Muscle of back (tissue), 13 donors: ENCODE results near the gene SEPTIN5. TPM values are rescaled to one million over a fixed set of nuclear protein-coding genes. Genes with fewer than 3 reads are reported as not detected.
"Not testable (repeated sequence)": the region's sequence is repeated elsewhere in the genome, so short reads cannot be mapped to it uniquely, and the experiment has no call there.

ENCODE experiments used
- DNase-seq, 3 donors: peaks; one replicate each; pipeline versions ENCODE4 v3.0.0 to v3.0.0-alpha.2; 2013
- long read RNA-seq, 9 donors: transcript quantifications; one replicate each; lab custom pipeline, GENCODE V29; 2026
- polyA plus RNA-seq, 10 donors: library from polyadenylated mRNA; unstranded; fragments of 120-200 nt; gene quantifications; one replicate each; pipeline ENCODE4 v1.2.1, GENCODE V29; 2013; ENCODE audit not compliant: insufficient read length in 10 of 10

Gene SEPTIN5
- polyA plus RNA-seq: 100 to 1,000 TPM in 8 of 10 donors, 10 to 100 TPM in 2; 83.2 to 122 (median 105) TPM
- long read RNA-seq, donor 1, transcript SEPT5-201 (11 exons, 1,588 nt): major isoform, 31 of 38 reads
- long read RNA-seq, donor 1, partial matches to known transcripts: 0 of 38 reads
- long read RNA-seq, donor 1, other reads (novel, unspliced or antisense): 6 of 38 reads
- long read RNA-seq, donor 2, transcript SEPT5-201 (11 exons, 1,588 nt): major isoform, 9 of 9 reads
- long read RNA-seq, donor 2, partial matches to known transcripts: 0 of 9 reads
- long read RNA-seq, donor 2, other reads (novel, unspliced or antisense): 0 of 9 reads
- long read RNA-seq, donor 3: 0 reads
- long read RNA-seq, donor 4, transcript SEPT5-201 (11 exons, 1,588 nt): major isoform, 10 of 10 reads
- long read RNA-seq, donor 4, partial matches to known transcripts: 0 of 10 reads
- long read RNA-seq, donor 4, other reads (novel, unspliced or antisense): 0 of 10 reads
- long read RNA-seq, donor 5, transcript SEPT5-201 (11 exons, 1,588 nt): major isoform, 17 of 55 reads
- long read RNA-seq, donor 5, partial matches to known transcripts: 38 of 55 reads
- long read RNA-seq, donor 5, other reads (novel, unspliced or antisense): 0 of 55 reads
- long read RNA-seq, donor 6, transcript SEPT5-201 (11 exons, 1,588 nt): major isoform, 17 of 25 reads
- long read RNA-seq, donor 6, partial matches to known transcripts: 0 of 25 reads
- long read RNA-seq, donor 6, other reads (novel, unspliced or antisense): 8 of 25 reads
- long read RNA-seq, donor 7, transcript SEPT5-201 (11 exons, 1,588 nt): major isoform, 6 of 12 reads
- long read RNA-seq, donor 7, partial matches to known transcripts: 5 of 12 reads
- long read RNA-seq, donor 7, other reads (novel, unspliced or antisense): 0 of 12 reads
- long read RNA-seq, donor 8, transcript SEPT5-201 (11 exons, 1,588 nt): major isoform, 6 of 11 reads
- long read RNA-seq, donor 8, partial matches to known transcripts: 5 of 11 reads
- long read RNA-seq, donor 8, other reads (novel, unspliced or antisense): 0 of 11 reads
- long read RNA-seq, donor 9, partial matches to known transcripts: 5 of 7 reads
- long read RNA-seq, donor 9, other reads (novel, unspliced or antisense): 0 of 7 reads

DNA sequence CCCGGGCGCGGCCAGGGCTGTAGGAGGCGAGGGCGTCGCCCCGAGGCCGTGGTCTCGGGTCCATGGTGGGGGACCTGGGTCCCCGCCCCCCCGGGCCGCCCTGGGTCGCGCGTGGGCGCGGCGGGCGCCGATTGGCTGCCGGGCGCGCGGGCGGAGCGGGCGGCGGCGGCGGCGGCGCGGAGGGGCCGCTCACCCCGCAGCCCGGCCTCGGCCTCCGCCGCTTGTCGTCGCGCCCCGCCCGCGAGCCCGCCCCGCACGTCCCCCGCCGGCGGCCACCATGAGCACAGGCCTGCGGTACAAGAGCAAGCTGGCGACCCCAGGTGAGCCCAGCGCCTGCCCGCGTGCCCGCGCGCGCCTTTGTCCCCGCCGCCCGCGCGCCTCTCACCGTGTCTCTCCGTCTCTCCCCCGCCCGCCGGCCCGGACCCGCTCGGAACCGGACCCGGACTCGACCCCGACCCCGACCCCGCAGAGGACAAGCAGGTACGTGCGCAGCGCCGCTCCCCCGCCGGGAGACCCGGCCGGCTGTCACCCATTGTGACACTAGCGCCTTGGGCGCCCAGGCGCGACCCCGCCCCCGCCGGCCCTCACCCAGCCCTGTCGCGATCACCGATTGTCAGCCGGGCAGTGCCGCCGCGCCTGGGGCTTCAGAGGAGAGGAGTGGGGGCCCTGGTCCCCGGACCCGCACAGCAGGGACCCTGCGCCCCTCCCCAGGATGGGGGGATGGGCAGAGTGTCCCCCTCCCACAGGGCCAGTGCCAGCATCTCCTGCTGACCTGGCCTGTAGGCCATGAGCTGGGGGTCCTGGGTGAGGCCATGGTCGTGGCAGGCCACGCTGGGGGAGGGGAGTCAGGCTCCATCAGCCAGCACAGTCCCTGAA, at the start of gene SEPTIN5:
Gene SEPTIN5 (plus strand): TSS at position 192 of the 876 bp plus-strand sequence. CDS start 86 bp downstream, at position 278.
- DNase-seq: no peak

DNA sequence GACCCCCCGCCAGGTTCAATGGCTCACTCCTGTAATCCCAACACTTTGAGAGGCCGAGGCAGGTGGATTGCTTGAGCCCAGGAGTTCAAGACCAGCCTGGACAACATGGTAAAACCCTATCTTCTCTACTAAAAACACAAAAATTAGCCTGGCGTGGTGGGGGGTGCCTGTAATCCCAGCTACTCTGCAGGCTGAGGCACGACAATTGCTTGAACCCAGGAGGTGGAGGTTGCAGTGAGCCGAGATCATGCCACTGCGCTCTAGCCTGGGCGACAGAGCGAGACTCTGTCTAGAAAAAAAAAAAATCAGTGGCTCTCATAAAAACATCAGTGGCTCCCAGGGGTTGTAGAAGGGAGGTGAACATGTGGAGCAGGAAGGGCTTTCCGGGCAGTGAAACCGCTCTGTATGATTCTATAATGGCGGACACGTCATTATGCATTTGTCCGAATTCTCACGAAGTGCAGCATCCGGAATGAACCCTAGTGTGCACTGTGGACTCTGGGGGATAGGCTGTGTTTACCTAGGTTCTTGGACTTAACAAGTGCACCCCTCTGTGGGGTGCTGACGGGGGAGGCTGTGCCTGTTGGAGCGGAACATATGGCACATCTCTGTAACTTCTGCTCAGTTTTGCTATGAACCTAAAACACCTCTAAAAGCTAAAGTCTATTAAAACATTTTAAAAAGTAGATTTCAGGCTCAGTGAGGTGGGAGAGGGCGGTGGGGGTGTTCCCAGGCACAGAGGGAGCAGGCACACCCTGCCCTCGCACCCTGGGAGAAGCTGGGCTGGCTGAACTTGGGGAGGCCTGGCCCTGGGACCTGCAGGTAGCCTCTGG, 49.1 kb upstream of the SEPTIN5 start:
- DNase-seq: no peak

DNA sequence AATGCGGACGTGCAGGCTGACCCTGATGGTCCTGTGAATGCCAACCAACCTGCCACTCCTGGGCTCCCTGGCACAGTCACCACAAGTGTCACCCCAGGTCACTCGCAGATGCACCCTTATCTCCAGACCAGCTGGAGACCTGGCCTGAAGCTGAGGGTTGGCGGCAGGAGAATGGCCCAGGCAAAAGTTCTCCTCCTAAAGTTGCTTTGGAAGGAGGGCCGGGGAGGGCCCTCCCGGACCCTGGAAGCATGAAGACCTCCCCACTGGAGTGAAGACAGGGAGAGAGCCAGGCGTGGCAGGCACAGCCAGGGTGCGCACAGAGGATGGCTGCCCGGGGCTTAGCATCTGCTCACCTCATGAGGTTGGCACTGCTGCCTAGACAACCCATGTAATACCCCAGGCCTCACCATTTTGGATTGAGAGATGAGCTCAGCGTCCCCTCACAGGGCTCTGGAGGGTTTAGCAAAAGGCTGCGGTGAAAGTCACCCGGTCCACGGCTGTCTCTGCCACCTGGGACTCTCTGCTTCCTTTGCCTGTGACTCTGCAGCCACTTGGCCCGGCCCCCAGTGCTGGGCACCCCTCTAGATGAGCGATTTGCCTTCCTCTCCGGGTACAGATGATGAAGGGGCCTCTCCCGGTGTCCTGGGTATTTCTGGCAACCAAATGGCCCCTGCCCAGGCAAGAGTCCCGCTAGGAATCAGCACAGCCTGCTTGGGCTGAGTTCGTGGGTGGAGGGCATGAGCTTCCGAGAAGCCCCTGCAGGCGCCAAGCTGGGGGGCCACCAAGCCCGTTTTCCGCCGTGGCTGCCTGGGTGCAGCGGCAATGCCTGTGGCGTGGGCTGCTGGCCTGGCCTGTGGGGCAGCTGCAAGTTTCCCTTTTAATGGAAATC, 48.3 kb upstream of the SEPTIN5 start:
- DNase-seq: peak in 1 of 3 donors; percentile 30

DNA sequence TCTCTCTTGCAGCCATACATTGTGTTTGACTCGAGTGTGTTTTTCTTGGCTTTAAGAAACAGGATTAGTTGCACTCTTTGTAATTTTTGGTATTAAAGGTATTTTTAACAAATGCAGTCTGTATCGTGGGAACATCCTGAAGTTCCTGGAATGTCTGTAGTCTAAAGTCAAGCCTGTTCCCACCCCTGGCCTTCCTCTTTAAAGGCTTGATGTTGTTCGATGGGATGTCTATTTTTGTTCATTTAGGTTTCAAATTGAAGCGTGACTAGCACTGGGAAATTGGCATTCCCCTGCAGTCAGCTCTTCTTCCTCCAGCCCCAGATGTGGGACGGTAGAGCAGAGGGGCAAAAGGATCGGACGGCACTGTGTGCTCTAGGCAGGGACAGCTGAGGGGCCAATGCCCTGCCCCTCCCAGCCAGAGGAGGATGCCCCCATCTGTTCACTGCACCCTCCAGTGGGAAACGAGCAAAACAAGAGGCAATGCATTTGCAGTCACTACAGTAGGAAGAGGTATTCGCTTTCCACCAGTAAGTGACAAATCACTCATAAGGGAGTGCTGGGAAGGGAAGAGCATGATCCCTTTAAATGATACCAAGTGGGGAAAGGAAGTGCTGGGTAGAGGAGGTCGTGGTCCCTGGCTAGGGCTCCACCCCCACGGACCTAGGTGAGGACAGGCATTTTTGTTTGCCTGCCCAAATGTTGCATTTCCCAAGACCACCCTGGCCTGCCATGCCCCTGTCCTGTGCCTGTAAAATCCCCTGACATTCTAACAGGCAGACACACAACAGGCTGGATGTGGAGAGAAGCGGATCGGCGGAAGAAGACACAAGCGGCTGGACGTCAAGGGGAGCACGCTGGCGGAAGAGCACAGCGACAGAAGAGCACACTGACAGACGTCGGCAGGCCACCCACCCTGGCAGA, 47.4 kb upstream of the SEPTIN5 start:
- DNase-seq: peak in 2 of 3 donors; percentile 42 to 50

DNA sequence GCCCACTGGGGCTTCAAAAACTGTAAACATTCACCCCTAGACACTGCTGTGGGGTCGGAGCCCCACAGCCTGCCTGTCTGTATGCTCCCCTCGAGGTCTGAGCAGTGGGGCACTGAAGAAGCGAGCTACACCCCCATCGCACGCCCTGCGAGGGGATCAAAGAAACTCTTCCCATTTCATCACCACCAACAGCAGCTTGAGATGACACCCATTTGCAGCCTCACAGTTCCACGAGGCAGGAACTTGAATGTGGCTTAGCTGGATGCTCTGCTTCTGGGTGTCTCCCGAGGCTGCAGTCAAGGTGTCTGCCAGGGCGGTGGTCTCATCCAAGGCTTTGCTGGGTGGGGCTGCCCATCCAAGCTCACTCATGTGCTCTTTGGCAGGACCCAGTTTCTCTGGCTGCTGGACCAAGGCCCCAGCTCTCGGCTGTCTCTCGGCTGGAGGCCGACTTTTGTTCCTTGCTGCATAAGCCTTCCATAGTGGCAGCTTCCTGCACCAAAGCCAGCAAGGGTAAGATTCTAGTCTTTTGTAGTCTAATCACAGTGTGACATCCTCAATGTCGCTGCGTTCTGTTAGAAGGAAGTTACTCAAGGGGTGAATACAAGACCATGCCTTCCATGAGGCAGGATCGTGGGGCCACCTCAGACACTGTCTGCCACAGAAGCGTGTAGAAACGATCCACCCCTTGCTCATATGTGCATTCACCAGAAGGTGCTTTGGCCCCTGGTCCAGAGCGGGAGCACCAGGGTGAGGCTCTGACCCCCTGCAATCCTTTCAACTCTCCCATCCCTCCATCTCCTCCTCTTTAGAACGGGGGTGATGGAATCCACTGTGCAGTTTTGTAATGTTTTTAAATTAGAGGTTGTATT, 46.2 kb upstream of the SEPTIN5 start:
- no peak for DNase-seq

DNA sequence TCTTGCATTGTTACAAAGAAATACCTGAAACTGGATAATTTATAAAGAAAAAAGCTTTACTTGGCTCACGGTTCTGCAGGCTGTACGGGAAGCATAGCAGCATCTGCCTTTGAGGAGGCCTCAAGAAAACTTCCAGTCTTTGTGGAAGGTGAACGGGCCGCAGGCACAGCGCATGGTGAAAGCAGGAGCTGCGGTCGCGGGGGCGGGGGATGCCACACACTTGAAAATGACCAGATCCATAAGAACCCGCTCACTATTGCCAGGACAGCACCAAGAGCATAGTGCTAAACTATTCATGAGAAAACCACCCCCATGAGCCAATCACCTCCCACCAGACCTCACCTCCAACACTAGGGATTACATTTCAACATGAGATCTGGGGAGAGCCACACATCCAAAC, 45.6 kb upstream of the SEPTIN5 start:
- no peak for DNase-seq

DNA sequence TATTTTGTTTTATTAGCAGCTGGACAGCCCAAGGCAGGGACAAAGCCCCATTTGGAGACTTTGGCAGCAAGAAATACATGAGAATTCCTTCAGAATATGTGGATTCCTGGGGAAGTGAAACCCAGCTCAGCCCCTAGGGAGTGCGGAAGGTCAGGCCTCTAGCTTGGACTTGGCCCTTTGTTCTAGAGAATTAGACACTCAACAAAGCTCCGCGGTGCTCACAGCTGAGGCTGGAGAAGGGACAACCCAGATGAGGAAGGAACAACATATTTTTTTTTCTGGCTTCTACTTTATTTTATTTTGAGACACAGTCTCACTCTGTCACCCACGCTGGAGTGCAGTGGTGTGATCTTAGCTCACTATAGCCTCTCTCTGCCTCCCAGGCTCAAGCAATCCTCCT, 44.7 kb upstream of the SEPTIN5 start:
- DNase-seq: peak in 1 of 3 donors; percentile 39

DNA sequence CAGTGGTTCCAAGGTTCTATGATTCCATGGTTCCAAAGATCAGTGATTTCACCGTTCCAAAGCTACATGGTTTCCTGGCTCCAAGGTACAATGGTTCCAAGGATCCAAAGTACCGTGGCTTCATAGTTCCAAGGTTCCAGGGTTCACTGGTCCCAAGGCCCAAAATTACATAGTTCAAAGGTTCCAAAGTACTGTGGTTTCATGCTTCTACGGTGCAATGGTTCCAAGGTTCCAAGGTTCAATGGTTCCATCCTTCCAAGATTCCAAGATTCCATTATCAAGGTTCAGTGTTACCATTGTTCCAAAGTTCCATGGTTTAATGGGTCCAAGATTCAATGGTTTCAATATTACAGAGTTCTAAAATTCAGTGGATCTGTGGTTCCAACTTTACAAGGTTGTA, 43.0 kb upstream of the SEPTIN5 start:
- DNase-seq: no peak

DNA sequence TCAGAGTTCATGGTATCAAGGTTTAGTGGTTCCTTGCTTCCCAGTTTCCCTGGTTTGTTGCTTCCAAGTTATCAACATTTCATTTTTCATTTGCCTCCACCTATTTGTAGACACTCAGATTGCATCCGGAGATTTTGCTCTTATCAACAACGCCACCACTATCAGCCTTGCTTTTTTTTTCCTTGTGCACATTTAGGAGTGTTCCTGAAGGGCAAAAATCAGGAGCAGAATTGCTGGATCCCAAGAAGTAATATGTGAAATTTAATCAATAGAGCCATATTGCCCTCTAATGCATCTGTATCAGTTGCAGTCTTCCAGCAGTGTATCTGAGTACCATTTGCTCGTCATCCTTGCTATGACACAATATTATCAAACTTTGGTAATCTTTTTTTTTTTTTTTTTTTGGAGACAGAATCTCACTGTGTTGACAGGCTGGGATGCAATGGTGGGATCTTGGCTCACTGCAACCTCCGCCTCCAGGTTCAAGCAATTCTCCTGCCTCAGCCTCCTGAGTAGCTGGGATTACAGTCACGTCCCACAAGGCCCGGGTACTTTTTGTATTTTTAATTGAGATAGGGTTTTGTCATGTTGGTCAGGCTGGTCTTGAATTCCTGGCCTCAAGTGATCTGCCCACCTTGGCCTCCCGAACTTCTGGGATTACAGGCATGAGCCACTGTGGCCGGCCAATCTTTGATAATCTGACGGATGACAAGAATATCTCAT, 42.1 kb upstream of the SEPTIN5 start:
- no peak for DNase-seq

DNA sequence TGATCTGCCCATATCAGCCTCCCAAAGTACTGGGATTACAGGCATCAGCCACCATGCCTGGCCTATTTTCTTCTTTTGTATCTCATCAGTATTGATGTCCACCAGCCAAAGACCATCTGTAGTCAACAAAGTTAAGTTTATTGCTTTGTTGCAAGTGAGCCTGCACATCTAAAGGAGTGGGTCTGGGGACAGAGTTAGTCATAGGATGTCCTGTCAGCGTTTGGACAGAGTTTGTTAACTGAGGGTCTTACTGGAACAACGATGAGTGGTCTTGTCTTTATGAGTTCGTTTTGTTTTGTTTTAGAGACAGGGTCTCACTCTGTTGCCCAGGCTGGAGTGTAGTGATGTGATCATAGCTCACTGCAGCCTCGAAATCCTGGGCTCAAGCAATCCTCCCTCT, 40.6 kb upstream of the SEPTIN5 start:
- DNase-seq: no peak

DNA sequence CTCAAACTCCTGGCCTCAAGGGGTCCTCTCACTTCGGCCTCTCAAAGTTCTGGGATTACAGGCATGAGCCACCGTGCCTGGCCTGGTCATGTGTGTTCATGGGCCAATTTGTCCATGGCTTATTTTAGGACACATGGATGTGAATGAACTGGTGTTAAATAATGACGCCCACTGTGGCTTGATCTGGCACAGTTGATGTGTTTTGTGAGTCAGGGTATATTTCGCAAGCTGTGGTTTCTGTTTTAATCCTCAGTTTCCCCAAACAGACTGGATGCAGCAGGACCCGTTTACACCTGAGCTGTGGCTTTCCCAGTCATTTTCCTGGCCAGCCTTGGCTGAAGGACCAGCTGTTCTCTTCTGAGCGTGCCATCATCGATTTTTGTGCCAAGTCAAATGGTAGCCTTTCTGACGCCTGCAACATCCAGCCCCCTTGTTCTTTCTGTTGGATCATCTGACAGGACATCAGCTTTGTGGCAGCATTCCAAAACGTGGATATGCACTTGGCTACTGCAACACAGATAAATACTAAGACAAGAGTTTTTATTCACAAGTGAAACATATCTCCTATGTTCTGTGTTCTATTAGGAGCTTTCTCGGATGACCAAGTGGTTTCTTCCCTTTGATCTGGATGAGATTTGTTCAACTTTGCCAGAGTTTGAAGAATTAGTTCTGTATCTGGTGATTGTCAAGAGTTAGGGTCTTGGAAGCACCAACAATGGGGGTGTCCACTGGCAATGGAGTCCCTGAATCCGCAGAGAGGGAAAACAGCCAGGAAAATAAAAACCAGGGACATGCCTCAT, 40.0 kb upstream of the SEPTIN5 start:
- peak in 1 of 3 donors; percentile 51 for DNase-seq

DNA sequence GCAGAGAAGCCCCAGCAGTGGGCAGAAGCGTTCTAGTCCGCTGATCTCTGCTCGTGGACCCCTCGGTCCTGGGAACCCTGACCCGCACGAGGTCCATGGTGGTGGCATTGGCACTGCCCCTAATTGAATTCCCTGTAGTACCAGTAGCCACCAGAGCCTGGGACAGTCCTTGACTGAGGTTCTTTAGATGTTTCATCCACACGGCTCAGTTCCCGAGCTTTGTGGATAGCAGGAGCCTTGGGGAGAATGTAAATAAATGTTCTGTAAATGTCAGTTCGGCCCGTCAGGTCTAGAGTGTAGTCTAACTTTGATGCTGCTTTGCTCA, 39.4 kb upstream of the SEPTIN5 start:
- no peak for DNase-seq

DNA sequence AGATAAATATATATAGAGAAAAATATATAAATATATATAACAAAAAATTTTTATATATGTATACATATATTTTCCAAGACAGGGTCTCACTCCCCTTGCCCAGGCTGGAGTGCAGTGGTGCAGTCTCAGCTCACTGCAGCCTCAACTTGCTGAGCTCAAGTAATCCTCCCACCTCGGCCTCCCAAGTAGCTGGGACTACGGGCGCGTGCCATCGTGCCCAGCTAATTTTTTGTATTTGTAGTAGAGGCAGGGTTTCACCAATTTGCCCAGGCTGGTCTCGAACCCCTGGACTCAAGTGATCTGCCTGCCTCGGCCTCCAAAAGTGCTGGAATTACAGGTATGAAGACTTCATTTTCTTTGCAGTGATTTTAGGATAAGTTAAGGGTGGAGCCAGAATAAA, 38.9 kb upstream of the SEPTIN5 start:
- no peak for DNase-seq

DNA sequence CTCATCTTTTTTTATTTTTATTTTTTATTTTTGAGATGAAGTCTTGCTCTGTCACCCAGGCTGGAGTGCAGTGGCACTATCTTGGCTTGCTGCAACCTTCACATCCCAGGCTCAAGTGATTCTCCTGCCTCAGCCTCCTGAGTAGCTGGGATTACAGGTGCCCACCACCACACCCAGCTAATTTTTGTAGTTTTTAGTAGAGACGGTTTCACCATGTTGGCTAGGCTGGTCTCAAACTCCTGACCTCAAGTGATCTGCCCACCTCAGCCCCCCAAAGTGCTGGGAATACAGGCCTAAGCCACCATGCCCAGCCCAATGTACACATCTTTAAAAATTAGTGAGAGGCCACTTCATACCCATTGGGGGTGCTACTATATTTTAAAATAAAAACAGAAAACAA, 37.9 kb upstream of the SEPTIN5 start:
- not testable (repeated sequence) for DNase-seq

DNA sequence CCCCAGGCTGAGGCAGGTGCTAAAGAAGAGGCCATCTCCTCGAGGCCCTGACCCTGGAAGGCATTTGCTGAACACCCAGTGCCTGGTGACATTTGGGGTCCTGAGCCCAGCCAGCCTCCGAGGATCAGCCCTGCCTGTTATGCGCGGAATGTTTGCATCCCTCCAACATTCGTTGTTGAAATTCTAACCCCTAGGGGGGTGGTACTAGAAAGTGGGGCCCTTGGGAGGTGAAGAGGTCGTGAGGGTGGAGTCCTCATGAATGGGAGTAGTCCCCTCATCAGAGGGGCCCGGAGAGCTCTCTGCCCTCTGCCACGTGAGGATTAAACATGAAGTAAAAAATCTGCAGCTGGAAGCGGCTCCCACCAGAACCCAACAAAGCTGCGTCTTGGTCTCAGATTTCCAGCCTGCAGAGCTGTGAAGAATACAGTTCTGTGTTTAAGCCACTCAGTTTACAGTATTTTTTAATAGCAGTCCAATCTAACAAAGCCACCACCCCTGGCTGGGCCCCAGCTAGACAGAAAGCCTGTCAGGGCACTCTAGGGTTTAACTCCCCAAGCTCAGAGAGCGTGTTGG, 35.3 kb upstream of the SEPTIN5 start:
- peak in 1 of 3 donors; percentile 66 for DNase-seq
